ENCODE data around the gene RBM33.

DNA sequence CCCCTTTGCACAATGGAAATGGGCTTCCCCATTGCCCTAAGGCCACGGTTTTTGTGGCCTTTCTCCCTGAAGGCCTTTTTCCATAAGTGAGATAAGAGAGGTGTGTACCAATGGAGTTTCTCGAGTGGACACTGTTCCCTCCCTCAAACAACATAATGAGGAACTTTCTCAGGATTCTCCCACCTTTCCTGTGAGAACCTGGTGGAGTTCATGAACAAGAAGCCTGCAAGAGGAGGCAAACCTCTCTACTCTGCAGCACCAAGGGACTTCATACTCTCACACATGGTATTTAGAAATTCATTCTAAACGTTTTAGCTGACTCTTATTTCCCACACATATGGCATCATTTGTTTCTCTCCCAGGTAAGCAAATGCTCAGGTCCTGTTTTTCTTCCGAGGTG lies 7.3 kb upstream of the RBM33 start:
- TF ChIP-seq, protein P1, sequence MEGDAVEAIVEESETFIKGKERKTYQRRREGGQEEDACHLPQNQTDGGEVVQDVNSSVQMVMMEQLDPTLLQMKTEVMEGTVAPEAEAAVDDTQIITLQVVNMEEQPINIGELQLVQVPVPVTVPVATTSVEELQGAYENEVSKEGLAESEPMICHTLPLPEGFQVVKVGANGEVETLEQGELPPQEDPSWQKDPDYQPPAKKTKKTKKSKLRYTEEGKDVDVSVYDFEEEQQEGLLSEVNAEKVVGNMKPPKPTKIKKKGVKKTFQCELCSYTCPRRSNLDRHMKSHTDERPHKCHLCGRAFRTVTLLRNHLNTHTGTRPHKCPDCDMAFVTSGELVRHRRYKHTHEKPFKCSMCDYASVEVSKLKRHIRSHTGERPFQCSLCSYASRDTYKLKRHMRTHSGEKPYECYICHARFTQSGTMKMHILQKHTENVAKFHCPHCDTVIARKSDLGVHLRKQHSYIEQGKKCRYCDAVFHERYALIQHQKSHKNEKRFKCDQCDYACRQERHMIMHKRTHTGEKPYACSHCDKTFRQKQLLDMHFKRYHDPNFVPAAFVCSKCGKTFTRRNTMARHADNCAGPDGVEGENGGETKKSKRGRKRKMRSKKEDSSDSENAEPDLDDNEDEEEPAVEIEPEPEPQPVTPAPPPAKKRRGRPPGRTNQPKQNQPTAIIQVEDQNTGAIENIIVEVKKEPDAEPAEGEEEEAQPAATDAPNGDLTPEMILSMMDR (IDR thresholded peaks at IDR 0.05), result no peak
- no peak for TF ChIP-seq POLR2A (IDR thresholded peaks at IDR 0.05)
